ENCODE results near the gene STK40.

STK40 gene

DNA sequence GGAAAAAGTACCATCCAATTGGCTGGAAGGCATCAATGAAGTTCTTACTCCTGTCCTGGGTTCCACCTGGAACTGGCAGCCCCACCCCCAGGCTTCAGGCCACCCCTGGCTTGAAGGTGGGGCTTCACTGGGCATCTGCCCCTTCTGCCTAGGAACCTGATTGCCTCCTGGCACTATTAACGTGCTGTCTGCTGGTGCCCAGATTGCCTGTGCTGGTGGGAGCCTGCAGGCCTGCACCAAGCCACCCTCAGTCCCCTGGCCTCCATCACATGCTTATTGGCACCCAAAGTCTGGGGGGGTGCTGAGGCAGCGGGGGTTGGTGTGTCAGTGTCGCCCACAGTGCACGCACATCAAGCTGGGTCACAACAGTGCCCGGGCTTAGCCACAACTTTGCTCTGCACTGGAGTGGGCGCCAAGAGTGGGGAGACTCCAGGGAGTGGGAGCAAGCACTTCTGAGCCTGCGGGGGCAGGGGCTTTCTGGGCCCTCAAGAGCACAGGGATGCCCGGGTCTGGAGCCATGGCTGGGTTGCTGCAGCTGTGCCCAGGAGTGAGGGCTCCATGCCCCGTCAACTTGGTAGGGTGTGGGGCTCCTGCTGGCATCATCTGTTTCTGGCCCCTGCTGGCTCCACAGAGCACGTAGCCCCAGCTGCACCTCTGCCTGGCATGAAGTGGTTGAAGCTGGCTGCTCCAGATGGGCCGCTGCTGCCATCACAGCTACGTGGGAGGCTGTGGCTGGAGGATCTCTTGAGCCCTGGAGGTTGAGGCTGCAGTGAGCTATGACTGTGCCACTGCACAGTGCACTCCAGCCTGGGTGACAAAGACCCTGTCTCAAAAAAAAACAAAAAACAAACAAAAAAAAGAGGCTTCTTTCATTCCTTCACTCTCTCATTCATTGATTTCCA lies 16.1 kb upstream of the STK40 start:
- Histone ChIP-seq H3K18ac (ENCODE audit: low read length) (peak overlapping the region; percentile 56), H3K23ac (ENCODE audit: low read length) (no peak overlapping the region)
- no CpG with 5 or more reads among the region's 12 CpGs for WGBS (ENCODE audit: extremely low coverage, insufficient coverage, insufficient read length)

DNA sequence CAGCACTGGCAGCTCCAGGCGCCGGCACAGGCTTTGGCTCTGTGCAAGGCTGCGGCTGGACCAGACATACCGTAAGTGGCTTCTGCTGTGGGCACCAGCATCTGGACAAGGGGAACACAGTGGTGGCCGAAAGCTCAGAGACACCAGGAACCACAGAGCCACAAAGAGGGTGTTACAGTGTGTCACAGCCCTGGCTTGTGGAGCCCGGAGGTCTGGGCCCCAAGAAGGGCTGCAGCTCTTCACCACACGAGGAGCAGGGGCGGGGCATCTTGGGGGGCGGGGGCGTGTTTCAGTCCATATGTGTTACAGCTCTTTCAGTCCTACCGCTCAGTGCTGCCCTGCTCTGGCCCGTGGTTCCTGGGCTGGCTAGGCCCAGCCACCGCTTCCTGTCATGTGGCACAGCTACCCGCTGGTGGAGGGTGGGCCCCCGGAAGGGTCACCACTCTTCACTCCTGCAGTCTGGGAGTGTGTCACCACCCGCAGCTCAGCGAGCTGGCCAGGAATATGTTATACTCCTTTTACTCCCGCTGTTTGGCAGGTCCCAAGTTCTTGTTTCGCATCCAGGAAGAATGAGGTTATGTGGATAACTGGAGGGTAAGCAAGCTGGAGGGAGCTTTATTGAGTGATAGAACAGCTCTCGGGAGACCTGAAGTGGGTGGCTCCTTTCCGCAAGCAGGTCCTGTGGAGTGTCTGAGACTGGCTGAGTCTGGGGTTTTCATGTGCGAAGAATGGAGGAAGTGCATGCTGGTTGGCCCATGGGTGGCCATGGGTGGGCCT lies 15.3 kb upstream of the STK40 start:
- Histone ChIP-seq H2AK5ac (ENCODE audit: low read length) (peak overlapping the region; percentile 89), H4K8ac (ENCODE audit: low read depth, low read length) (peak overlapping the region; percentile 84)

More for the DNA sequence above, 16.1 kb upstream of the STK40 start:
- no peak overlapping the region for H3K14ac ChIP-seq (ENCODE audit: low read length)
- peaks cover 7% of the 10 kb centered on the region for H3K79me2 ChIP-seq (ENCODE audit: control insufficient read depth, insufficient read depth, low read length, poor library complexity)
- peak overlapping the region; percentile 58 for H3K27ac ChIP-seq (ENCODE audit: low read depth, low read length)
- peak overlapping the region; percentile 0 for H3K4ac ChIP-seq (ENCODE audit: low read depth, low read length)
- H2BK120ac ChIP-seq (ENCODE audit: insufficient read depth, low read length, poor library complexity): no peak overlapping the region
- no peaks in the 10 kb centered on the region for H3K27me3 ChIP-seq (ENCODE audit: insufficient read depth, low read length)
- H4K8ac ChIP-seq (ENCODE audit: low read depth, low read length): peak overlapping the region; percentile 83
- peaks cover 0 to 2% of the 10 kb centered on the region in 2 experiments for H3K36me3 ChIP-seq (ENCODE audit: control insufficient read depth in 1 of 2, insufficient read depth in 2 of 2, low read length in 2 of 2)
- H2BK12ac ChIP-seq (ENCODE audit: low read length): no peak overlapping the region
- no peak for DNase-seq
- peak overlapping the region; percentile 1 for H2AK5ac ChIP-seq (ENCODE audit: low read length)
- H2AFZ ChIP-seq (ENCODE audit: insufficient read depth, low read length, poor library complexity): peak overlapping the region; percentile 32
- H4K91ac ChIP-seq (ENCODE audit: low read depth, low read length): peak overlapping the region; percentile 17
- H3K4me1 ChIP-seq (ENCODE audit: control insufficient read depth in 1 of 2, insufficient read depth in 2 of 2, low read length in 2 of 2): peaks cover 10 to 14% of the 10 kb centered on the region in 2 experiments
- peaks cover 18% of the 10 kb centered on the region for H3K79me1 ChIP-seq (ENCODE audit: low read length)
- no peak overlapping the region for H3K9ac ChIP-seq (ENCODE audit: low read length)
- peak overlapping the region; percentile 57 for H4K12ac ChIP-seq (ENCODE audit: low read depth, low read length)
- H3K4me2 ChIP-seq (ENCODE audit: low read length): peak overlapping the region; percentile 53
- no peaks in the 10 kb centered on the region for H3K9me3 ChIP-seq (ENCODE audit: insufficient read depth, low read depth, low read length)
- no peak overlapping the region for H2BK5ac ChIP-seq (ENCODE audit: low read depth, low read length, poor library complexity)
- no peak overlapping the region for H3K4me3 ChIP-seq (ENCODE audit: low read depth, low read length)

DNA sequence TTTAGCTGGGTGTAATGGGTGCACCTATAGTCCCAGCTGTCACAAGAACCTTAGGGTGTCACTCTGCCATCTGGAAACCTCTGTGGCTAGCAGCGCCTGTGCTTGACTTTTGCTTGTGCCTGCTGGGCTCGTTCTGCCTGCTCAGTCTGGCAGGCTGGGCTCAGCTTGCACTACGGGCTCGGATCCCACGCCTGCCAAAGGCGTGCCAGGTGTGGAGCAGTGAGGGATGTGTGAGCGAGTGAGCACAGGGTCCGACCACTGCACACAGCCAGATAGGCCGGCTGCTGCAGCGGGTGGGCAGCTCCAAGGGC lies 14.7 kb upstream of the STK40 start:
- Histone ChIP-seq H2BK120ac (ENCODE audit: insufficient read depth, low read length, poor library complexity) (peak overlapping the region; percentile 20), H3K27me3 (ENCODE audit: insufficient read depth, low read length) (no peaks in the 10 kb centered on the region), H2AK5ac (ENCODE audit: low read length) (peak overlapping the region; percentile 89), H3K23ac (ENCODE audit: low read length) (no peak overlapping the region), H4K12ac (ENCODE audit: low read depth, low read length) (peak overlapping the region; percentile 76), H3K9me3 (ENCODE audit: insufficient read depth, low read depth, low read length) (no peaks in the 10 kb centered on the region), H3K14ac (ENCODE audit: low read length) (peak overlapping the region; percentile 71), H3K4ac (ENCODE audit: low read depth, low read length) (peak overlapping the region; percentile 7), H3K9ac (ENCODE audit: low read length) (no peak overlapping the region), H2BK12ac (ENCODE audit: low read length) (peak overlapping the region; percentile 33), H3K27ac (ENCODE audit: low read depth, low read length) (peak overlapping the region; percentile 47), H3K18ac (ENCODE audit: low read length) (peak overlapping the region; percentile 43), H3K4me3 (ENCODE audit: low read depth, low read length) (no peak overlapping the region), H4K91ac (ENCODE audit: low read depth, low read length) (peak overlapping the region; percentile 52), H3K36me3 (ENCODE audit: control insufficient read depth in 1 of 2, insufficient read depth in 2 of 2, low read length in 2 of 2) (no peaks in the 10 kb centered on the region), H3K79me1 (ENCODE audit: low read length) (peaks cover 18% of the 10 kb centered on the region), H2AFZ (ENCODE audit: insufficient read depth, low read length, poor library complexity) (peak overlapping the region; percentile 72), H3K4me2 (ENCODE audit: low read length) (peak overlapping the region; percentile 37), H3K79me2 (ENCODE audit: control insufficient read depth, insufficient read depth, low read length, poor library complexity) (peaks cover 7% of the 10 kb centered on the region), H2BK5ac (ENCODE audit: low read depth, low read length, poor library complexity) (peak overlapping the region; percentile 35), H4K8ac (ENCODE audit: low read depth, low read length) (peak overlapping the region; percentile 84), H3K4me1 (ENCODE audit: control insufficient read depth in 1 of 2, insufficient read depth in 2 of 2, low read length in 2 of 2) (peaks cover 10 to 14% of the 10 kb centered on the region in 2 experiments)
- no peak for DNase-seq
- WGBS (ENCODE audit: extremely low coverage, insufficient coverage, insufficient read length): no CpG with 5 or more reads among the region's 10 CpGs

More for the DNA sequence above, 15.3 kb upstream of the STK40 start:
- peak overlapping the region; percentile 76 for H4K12ac ChIP-seq (ENCODE audit: low read depth, low read length)
- H3K18ac ChIP-seq (ENCODE audit: low read length): peak overlapping the region; percentile 43
- peaks cover 7% of the 10 kb centered on the region for H3K79me2 ChIP-seq (ENCODE audit: control insufficient read depth, insufficient read depth, low read length, poor library complexity)
- H2BK12ac ChIP-seq (ENCODE audit: low read length): peak overlapping the region; percentile 33
- H3K27me3 ChIP-seq (ENCODE audit: insufficient read depth, low read length): no peaks in the 10 kb centered on the region
- peaks cover 10 to 14% of the 10 kb centered on the region in 2 experiments for H3K4me1 ChIP-seq (ENCODE audit: control insufficient read depth in 1 of 2, insufficient read depth in 2 of 2, low read length in 2 of 2)
- peak overlapping the region; percentile 53 for H3K4me2 ChIP-seq (ENCODE audit: low read length)
- DNase-seq: peak; percentile 78 to 86
- peak overlapping the region; percentile 72 for H2AFZ ChIP-seq (ENCODE audit: insufficient read depth, low read length, poor library complexity)
- H3K4me3 ChIP-seq (ENCODE audit: low read depth, low read length): peak overlapping the region; percentile 21
- H3K14ac ChIP-seq (ENCODE audit: low read length): peak overlapping the region; percentile 71
- H3K4ac ChIP-seq (ENCODE audit: low read depth, low read length): peak overlapping the region; percentile 7
- H2BK5ac ChIP-seq (ENCODE audit: low read depth, low read length, poor library complexity): peak overlapping the region; percentile 35
- peaks cover 18% of the 10 kb centered on the region for H3K79me1 ChIP-seq (ENCODE audit: low read length)
- H3K9me3 ChIP-seq (ENCODE audit: insufficient read depth, low read depth, low read length): no peaks in the 10 kb centered on the region
- H3K27ac ChIP-seq (ENCODE audit: low read depth, low read length): peak overlapping the region; percentile 58
- no peak overlapping the region for H3K23ac ChIP-seq (ENCODE audit: low read length)
- no CpG with 5 or more reads among the region's 22 CpGs for WGBS (ENCODE audit: extremely low coverage, insufficient coverage, insufficient read length)
- H4K91ac ChIP-seq (ENCODE audit: low read depth, low read length): peak overlapping the region; percentile 52
- H2BK120ac ChIP-seq (ENCODE audit: insufficient read depth, low read length, poor library complexity): peak overlapping the region; percentile 55
- H3K9ac ChIP-seq (ENCODE audit: low read length): peak overlapping the region; percentile 2
- H3K36me3 ChIP-seq (ENCODE audit: control insufficient read depth in 1 of 2, insufficient read depth in 2 of 2, low read length in 2 of 2): peaks cover 0 to 2% of the 10 kb centered on the region in 2 experiments

- Histone ChIP-seq H3K36me3 (ENCODE audit: control insufficient read depth in 1 of 2, insufficient read depth in 2 of 2, low read length in 2 of 2) (peaks cover 6% of the 10 kb centered on the region in 2 experiments), H3K9me3 (ENCODE audit: insufficient read depth, low read depth, low read length) (peaks cover 3% of the 10 kb centered on the region), H3K23ac (ENCODE audit: low read length) (no peak overlapping the region), H4K12ac (ENCODE audit: low read depth, low read length) (no peak overlapping the region), H3K4me3 (ENCODE audit: low read depth, low read length) (no peak overlapping the region), H3K27ac (ENCODE audit: low read depth, low read length) (no peak overlapping the region), H3K14ac (ENCODE audit: low read length) (no peak overlapping the region), H3K9ac (ENCODE audit: low read length) (no peak overlapping the region), H3K4me1 (ENCODE audit: control insufficient read depth in 1 of 2, insufficient read depth in 2 of 2, low read length in 2 of 2) (peaks cover 10 to 14% of the 10 kb centered on the region in 2 experiments), H3K4ac (ENCODE audit: low read depth, low read length) (no peak overlapping the region), H4K8ac (ENCODE audit: low read depth, low read length) (no peak overlapping the region), H3K4me2 (ENCODE audit: low read length) (peak overlapping the region; percentile 78), H3K18ac (ENCODE audit: low read length) (no peak overlapping the region), H3K27me3 (ENCODE audit: insufficient read depth, low read length) (no peaks in the 10 kb centered on the region), H2AK5ac (ENCODE audit: low read length) (no peak overlapping the region), H2BK120ac (ENCODE audit: insufficient read depth, low read length, poor library complexity) (no peak overlapping the region), H2BK12ac (ENCODE audit: low read length) (no peak overlapping the region), H3K79me2 (ENCODE audit: control insufficient read depth, insufficient read depth, low read length, poor library complexity) (peaks cover 7% of the 10 kb centered on the region), H3K79me1 (ENCODE audit: low read length) (peaks cover 18% of the 10 kb centered on the region), H4K91ac (ENCODE audit: low read depth, low read length) (no peak overlapping the region), H2BK5ac (ENCODE audit: low read depth, low read length, poor library complexity) (no peak overlapping the region), H2AFZ (ENCODE audit: insufficient read depth, low read length, poor library complexity) (no peak overlapping the region)
- no peak for DNase-seq
- WGBS (ENCODE audit: extremely low coverage, insufficient coverage, insufficient read length): no CpG with 5 or more reads among the region's 7 CpGs
These were observed 12.8 kb upstream of the STK40 start for GRCh38 chr1:36398370-36398977.

Data from trophoblast cell (in vitro differentiated cells and primary cell).